GM12864 (cell line): ENCODE data around the gene CALD1.

Experiments
- DNase-seq: peaks from one replicate; pipeline ENCODE4 v3.0.0-alpha.2; 2011; ENCODE audit warnings: low read depth
- H3K4me3 ChIP-seq: 2 replicates; pipeline ENCODE4 v1.5.1; 2011; ENCODE audit warnings: mild to moderate bottlenecking, low read depth, low read length, control low read depth
- CTCF ChIP-seq: IDR thresholded peaks from 2 replicates; pipeline ENCODE4 v1.5.1; 2011; ENCODE audit warnings: low read depth, mild to moderate bottlenecking, moderate library complexity, low read length, control low read depth, inconsistent platforms; ENCODE audit errors: missing control alignments

The CALD1 gene

DNA sequence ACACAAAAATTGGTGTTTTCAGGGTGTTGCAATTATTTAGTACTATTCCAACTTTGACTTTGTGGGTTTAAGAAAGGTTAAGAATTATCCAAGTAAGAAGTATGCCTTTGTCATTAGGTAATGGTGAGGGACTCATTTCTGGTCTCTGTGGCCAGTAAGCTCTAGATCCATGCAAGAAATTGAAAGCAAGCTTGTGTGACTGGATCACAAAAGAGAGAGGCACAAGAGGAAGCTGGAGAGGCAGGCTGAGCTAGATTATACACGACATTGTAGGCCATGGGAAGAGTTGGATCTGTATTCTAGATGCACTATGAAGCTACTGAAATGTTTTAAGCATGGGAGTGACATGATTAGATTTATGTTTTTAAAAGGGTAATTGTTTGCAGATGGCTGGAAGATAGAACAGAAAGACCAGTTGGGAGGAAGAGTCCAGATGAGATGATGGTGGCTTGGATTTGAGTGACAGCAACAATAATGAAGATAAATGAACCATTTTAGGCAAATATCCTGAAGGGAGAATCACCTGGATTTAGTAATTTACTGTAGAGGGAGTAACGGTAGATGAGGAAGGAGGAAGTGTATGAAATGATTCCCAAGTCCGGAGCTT lies 50.0 kb downstream of the CALD1 start:
- no peak for DNase-seq
- TF ChIP-seq CTCF: no peak
- no peak overlapping the region for H3K4me3 ChIP-seq

- no peak overlapping the region for H3K4me3 ChIP-seq
- no peak for DNase-seq
- TF ChIP-seq CTCF: no peak
Measured at GRCh38 chr7:134831862-134832261, 52.4 kb downstream of the CALD1 start.

DNA sequence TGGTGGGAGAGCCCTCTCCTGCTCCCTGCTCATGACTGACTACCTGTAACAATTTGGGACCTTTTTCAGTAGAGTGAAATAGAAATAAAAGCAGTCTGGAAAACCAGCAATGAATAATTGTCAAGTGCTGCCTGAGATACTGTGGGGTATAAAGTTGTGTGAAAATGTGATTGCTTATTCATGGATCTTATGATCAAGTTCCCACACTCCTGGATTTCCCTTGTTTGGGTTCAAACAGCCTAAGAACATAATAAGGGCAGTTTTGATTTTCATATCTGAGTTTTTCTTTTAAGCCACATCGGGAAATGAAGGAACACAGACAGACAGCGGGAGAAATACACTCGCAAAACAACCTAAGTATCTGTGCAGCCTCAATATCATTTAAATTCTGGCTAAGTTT lies 52.9 kb downstream of the CALD1 start:
- no peak overlapping the region for H3K4me3 ChIP-seq
- TF ChIP-seq CTCF: no peak
- no peak for DNase-seq

GRCh38 chr7:134834689-134835462 lies 55.4 kb downstream of the CALD1 start:
- H3K4me3 ChIP-seq: no peak overlapping the region
- DNase-seq: no peak
- no peak for TF ChIP-seq CTCF

DNA sequence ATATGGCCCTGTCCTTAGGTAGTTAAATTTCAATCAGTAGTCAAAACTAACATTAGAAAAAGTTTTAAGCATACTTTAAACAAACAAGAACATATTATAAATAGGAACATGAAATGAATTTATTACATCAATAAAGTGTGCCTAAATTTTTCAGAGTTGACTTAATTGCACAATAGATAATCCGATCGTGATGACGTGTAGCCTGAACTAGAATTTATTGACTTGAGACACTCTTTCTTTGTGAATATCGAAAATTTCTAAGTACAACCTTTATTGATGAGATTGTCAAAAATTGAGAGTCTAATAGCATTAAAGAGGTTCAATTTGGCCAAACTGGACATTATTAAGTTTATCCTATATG lies 56.0 kb downstream of the CALD1 start:
- no peak for DNase-seq
- H3K4me3 ChIP-seq: no peak overlapping the region
- TF ChIP-seq CTCF: no peak

GRCh38 chr7:134836447-134836846 lies 57.0 kb downstream of the CALD1 start:
- H3K4me3 ChIP-seq: no peak overlapping the region
- DNase-seq: no peak
- TF ChIP-seq CTCF: no peak

- H3K4me3 ChIP-seq: no peak overlapping the region
- no peak for TF ChIP-seq CTCF
- DNase-seq: no peak
Measured at GRCh38 chr7:134839298-134839697, 59.9 kb downstream of the CALD1 start.
